GM12878 (cell line): ENCODE data around the gene FAT1. TPM values are rescaled to one million over a fixed set of nuclear protein-coding genes. Genes with fewer than 3 reads are reported as not detected.

Source experiments
- ATAC-seq: fragments of 200-7000 bp; cut with Tn5 transposase; 3 replicates; pipeline ENCODE4 v1.9.1; 2020; ENCODE audit warnings: mild to moderate bottlenecking, moderate library complexity
- BruUV-seq: library from RNA; stranded (reverse); fragments of 400-500 nt; replicated peaks from 2 replicates; lab custom pipeline; 2021; lab: Mats Ljungman, UMichigan
- CTCF ChIA-PET: fragments of 300-600 bp; sonication (Branson Sonifier 250); formaldehyde crosslinking; extraction: SDS; loops from one replicate; lab custom pipeline; 2021; ENCODE audit warnings: inconsistent platforms; lab: Yijun Ruan, JAX
- POLR2A ChIA-PET: fragments of 350-600 bp; formaldehyde crosslinking; extraction: SDS; loops from one replicate; lab custom pipeline; 2021; ENCODE audit warnings: inconsistent platforms; lab: Charles Lee
- RAD21 ChIA-PET: fragments of 300-600 bp; sonication (Branson Sonifier 250); formaldehyde crosslinking; loops from one replicate; lab custom pipeline; 2023; ENCODE audit warnings: antibody characterized with exemption; ENCODE audit not compliant: unreplicated experiment; lab: Charles Lee
- SMC1A ChIA-PET: fragments of 300-600 bp; sonication (Branson Sonifier 250); formaldehyde crosslinking; loops from one replicate; lab custom pipeline; 2023; ENCODE audit not compliant: unreplicated experiment, uncharacterized antibody; lab: Charles Lee
- DNase-seq: peaks from one replicate; pipeline ENCODE4 v3.0.0-alpha.2; 2011; ENCODE audit warnings: low read depth, low spot score
- FAIRE-seq: peaks from 3 replicates; lab custom pipeline; 2011; peaks lifted over from hg19 to GRCh38; lab: Jason Lieb, UNC
- H2AFZ ChIP-seq: 2 replicates; pipeline ENCODE4 v1.6.0; 2011; ENCODE audit warnings: low read depth, low read length, control low read depth; ENCODE audit not compliant: control insufficient read depth
- H3K27ac ChIP-seq: 2 replicates; pipeline ENCODE4 v1.5.1; 2011; ENCODE audit warnings: control low read depth; ENCODE audit not compliant: control insufficient read depth, insufficient read depth
- H3K27me3 ChIP-seq, 2 experiments: replicated peaks in 1 of 2; 2 replicates each; pipeline versions ENCODE4 v1.6.0 to v1.6.1; 2011; ENCODE audit warnings: low read length in 1 of 2; ENCODE audit not compliant: control insufficient read depth in 2 of 2, insufficient read depth in 2 of 2
- H3K36me3 ChIP-seq, 2 experiments: 2 replicates each; pipeline ENCODE4 v1.5.1; 2011; ENCODE audit warnings: low read length in 1 of 2; ENCODE audit not compliant: control insufficient read depth in 2 of 2, insufficient read depth in 2 of 2
- H3K4me1 ChIP-seq: 2 replicates; pipeline ENCODE4 v1.6.1; 2011; ENCODE audit warnings: mild to moderate bottlenecking, low read length, moderate library complexity, mixed read lengths; ENCODE audit not compliant: control insufficient read depth, insufficient read depth
- H3K4me2 ChIP-seq: 2 replicates; pipeline ENCODE4 v1.6.0; 2011; ENCODE audit warnings: control low read depth; ENCODE audit not compliant: control insufficient read depth, insufficient read depth
- H3K4me3 ChIP-seq: fragments of 200-600 bp; sonication (generic); 2 replicates; pipeline ENCODE4 v1.5.1; 2016
- H3K79me2 ChIP-seq: 2 replicates; pipeline ENCODE4 v1.6.0; 2011; ENCODE audit warnings: low read length; ENCODE audit not compliant: control insufficient read depth, insufficient read depth
- H3K9ac ChIP-seq: 2 replicates; pipeline ENCODE4 v1.8.0; 2011; ENCODE audit warnings: low read length, control low read depth, mixed read lengths; ENCODE audit not compliant: control insufficient read depth, insufficient read depth
- H3K9me3 ChIP-seq: replicated peaks from 3 replicates; pipeline ENCODE4 v1.5.1; 2011; ENCODE audit warnings: mild to moderate bottlenecking, low read length; ENCODE audit not compliant: control insufficient read depth, insufficient read depth
- H4K20me1 ChIP-seq: 2 replicates; pipeline ENCODE4 v1.6.0; 2011; ENCODE audit not compliant: control insufficient read depth, insufficient read depth
- ATF7 ChIP-seq: fragments of 450-650 bp; IDR thresholded peaks from 2 replicates; pipeline ENCODE4 v1.6.1; 2016; ENCODE audit warnings: low read depth, mild to moderate bottlenecking
- BMI1 ChIP-seq: fragments of 450-650 bp; IDR thresholded peaks from 2 replicates; pipeline ENCODE4 v1.6.1; 2016; ENCODE audit warnings: mild to moderate bottlenecking, moderate library complexity, borderline replicate concordance
- CEBPZ ChIP-seq: fragments of 150-350 bp; IDR thresholded peaks from 2 replicates; pipeline ENCODE4 v1.6.1; 2016; ENCODE audit warnings: low read depth, low read length
- CTCF ChIP-seq, 3 experiments: IDR thresholded peaks in 2 of 3; conservative IDR thresholded peaks in 1 of 3; 2 replicates each; pipeline ENCODE4 v1.5.1; 2011; ENCODE audit warnings: low read depth in 3 of 3, low read length in 3 of 3, mild to moderate bottlenecking in 3 of 3, control low read depth in 2 of 3, moderate library complexity in 2 of 3, inconsistent platforms in 1 of 3, mixed read lengths in 1 of 3; ENCODE audit not compliant: control insufficient read depth in 2 of 3, insufficient read depth in 1 of 3; ENCODE audit errors: extremely low read depth in 1 of 3
- EED ChIP-seq: sonication (generic); IDR thresholded peaks from 2 replicates; pipeline ENCODE4 v1.6.1; 2016; ENCODE audit warnings: antibody characterized with exemption, low read depth
- ETV6 ChIP-seq, 2 experiments: fragments of 450-650 bp in 1 of 2; IDR thresholded peaks in 1 of 2; conservative IDR thresholded peaks in 1 of 2; 2 replicates each; pipeline ENCODE4 v1.6.1; 2014; ENCODE audit warnings: antibody characterized with exemption in 1 of 2, borderline replicate concordance in 1 of 2, low read depth in 1 of 2, mild to moderate bottlenecking in 1 of 2, moderate library complexity in 1 of 2
- FOXM1 ChIP-seq: IDR thresholded peaks from 2 replicates; pipeline ENCODE4 v1.6.1; 2012; ENCODE audit warnings: low read depth, mild to moderate bottlenecking, inconsistent platforms, low read length, moderate library complexity
- IKZF2 ChIP-seq, 2 experiments: fragments of 450-650 bp; IDR thresholded peaks; 2 replicates each; pipeline ENCODE4 v1.6.1; 2017; ENCODE audit warnings: mild to moderate bottlenecking in 2 of 2, moderate library complexity in 2 of 2
- MEF2B ChIP-seq: fragments of 450-650 bp; IDR thresholded peaks from 2 replicates; pipeline ENCODE4 v1.6.1; 2018; ENCODE audit warnings: mild to moderate bottlenecking, moderate library complexity; ENCODE audit not compliant: partially characterized antibody, poor library complexity, severe bottlenecking
- MTA2 ChIP-seq: fragments of 450-650 bp; IDR thresholded peaks from 2 replicates; pipeline ENCODE4 v1.6.1; 2016; ENCODE audit warnings: low read depth, mild to moderate bottlenecking, moderate library complexity
- PAX8 ChIP-seq: fragments of 450-650 bp; IDR thresholded peaks from 2 replicates; pipeline ENCODE4 v1.6.1; 2017; ENCODE audit warnings: mild to moderate bottlenecking, moderate library complexity
- RUNX3 ChIP-seq: IDR thresholded peaks from 2 replicates; pipeline ENCODE4 v1.6.1; 2012; ENCODE audit warnings: low read length, inconsistent platforms
- ZBTB11 ChIP-seq: fragments of 450-650 bp; formaldehyde crosslinking; IDR thresholded peaks from 2 replicates; pipeline ENCODE4 v1.5.0; 2022; ENCODE audit warnings: mild to moderate bottlenecking, missing genetic modification characterization
- WGBS: methylation state at CpG from one replicate; pipeline ENCODE4 v1.1.6; 2016; ENCODE audit warnings: low lambda C conversion rate; ENCODE audit not compliant: insufficient replicate concordance, insufficient coverage; ENCODE audit errors: missing lambda C conversion rate; 5-methylcytosine and 5-hydroxymethylcytosine counted together
- in situ Hi-C: fragments of 300-500 bp; cut with MboI; formaldehyde crosslinking; loops from 9 replicates; pipeline ENCODE4 v1.14.3; 2018; ENCODE audit warnings: mixed read lengths
- intact Hi-C: fragments of 100-400 bp; cut with micrococcal nuclease; formaldehyde crosslinking; loops from one replicate; pipeline ENCODE4 v1.14.2; 2022; ENCODE audit not compliant: unreplicated experiment
- polyA plus RNA-seq, 11 experiments: library from polyadenylated mRNA; depleted of rRNA in 4 of 11; unstranded in 6 of 11; stranded (reverse) in 5 of 11; fragments of >200 nt; fragmentation: Nextera tagmentation in 4 of 11; fragmentation: Illumina TruSeq in 1 of 11; extraction: Ambion mirVana in 4 of 11; extraction: Trizol in 1 of 11; gene quantifications; 1 replicate in 1 of 11; 2 replicates in 10 of 11; pipeline versions ENCODE4 v1.2.1 to v1.2.3, GENCODE V29; 2011 to 2016; ENCODE audit warnings: inconsistent platforms in 2 of 11, missing spikeins in 2 of 11, low read depth in 1 of 11
- total RNA-seq, 4 experiments: library from RNA; depleted of rRNA in 3 of 4; stranded (reverse); fragments of >200 nt in 3 of 4; fragmentation: Illumina TruSeq in 1 of 4; extraction: Trizol in 1 of 4; gene quantifications; 2 replicates each; pipeline versions ENCODE4 v1.2.1 to v1.2.3, GENCODE V29; 2013 to 2021

Gene FAT1
- total and polyA plus RNA-seq, 10 of the 15 experiments (the other 5 are each of a cell fraction or from before 2014, with no cell fraction given): 0.04 to 11.8 (median 0.11) TPM; not detected in 1

- RAD21 ChIA-PET: no interaction called here
- H3K4me1 ChIP-seq: no peaks in the 10 kb centered on the region
- in situ Hi-C loops (no loop called here), intact Hi-C loops (no loop called here)
- no peaks in the 10 kb centered on the region for H3K79me2 ChIP-seq
- POLR2A ChIA-PET: no interaction called here
- H3K27me3 ChIP-seq: no peaks in the 10 kb centered on the region
- no peak for ATAC-seq
- H4K20me1 ChIP-seq: no peaks in the 10 kb centered on the region
- no peak for FAIRE-seq
- no peaks in the 10 kb centered on the region; the same call in 2 of the 3 replicates for H3K9me3 ChIP-seq
- CTCF ChIA-PET: no interaction called here
- no peak for DNase-seq
- 0% methylated on average over 1 of the region's 3 CpGs for WGBS
- H2AFZ ChIP-seq: no peak overlapping the region
- no peak overlapping the region for H3K9ac ChIP-seq
- H3K27ac ChIP-seq: no peak overlapping the region
- SMC1A ChIA-PET: no interaction called here
- H3K4me2 ChIP-seq: no peak overlapping the region
- no peak overlapping the region for H3K4me3 ChIP-seq
- no TSS peak for BruUV-seq
- no peaks in the 10 kb centered on the region for H3K36me3 ChIP-seq
- no peak for TF ChIP-seq IKZF2 (IDR thresholded peaks at IDR 0.05)
- no peak for TF ChIP-seq ATF7
- no peak for TF ChIP-seq CTCF (IDR thresholded peaks at IDR 0.05 in 2 of 3, conservative IDR thresholded peaks at IDR 0.05 in 1 of 3; ENCODE audit: control insufficient read depth in 2 of 3, extremely low read depth in 1 of 3, insufficient read depth in 1 of 3, low read depth in 3 of 3, low read length in 3 of 3)
- TF ChIP-seq RUNX3: no peak
- TF ChIP-seq EED: no peak
- no peak for TF ChIP-seq MTA2
- no peak for TF ChIP-seq CEBPZ
- TF ChIP-seq FOXM1: no peak
- no peak for TF ChIP-seq ZBTB11 (CRISPR knock-in tag)
- TF ChIP-seq PAX8: no peak
- no peak for TF ChIP-seq MEF2B
- no peak for TF ChIP-seq ETV6 (conservative IDR thresholded peaks at IDR 0.05 in 1 of 2, IDR thresholded peaks at IDR 0.05 in 1 of 2; ENCODE audit: borderline replicate concordance in 1 of 2, low read depth in 1 of 2)
- no peak for TF ChIP-seq BMI1
Observed at GRCh38 chr4:186605261-186605865, 118.3 kb downstream of the FAT1 start.
